SU-DHL-6 (cell line): ENCODE data around the gene HP.

Experiments
- H2AFZ ChIP-seq: fragments of 200-600 bp; sonication (generic); 2 replicates; pipeline ENCODE4 v1.6.1; 2014; ENCODE audit warnings: low read depth, mild to moderate bottlenecking, moderate library complexity, mixed read lengths, antibody characterized with exemption, low read length; ENCODE audit not compliant: severe bottlenecking
- H3F3A ChIP-seq: fragments of 200-600 bp; shearing (Covaris generic); 2 replicates; pipeline ENCODE4 v1.6.0; 2016; ENCODE audit warnings: antibody characterized with exemption, mild to moderate bottlenecking; ENCODE audit not compliant: insufficient read depth
- H3K27ac ChIP-seq: fragments of 200-600 bp; sonication (generic); 2 replicates; pipeline ENCODE4 v1.5.1; 2016; ENCODE audit warnings: low read depth, mild to moderate bottlenecking, low read length, moderate library complexity, mixed read lengths
- H3K27me3 ChIP-seq: fragments of 200-600 bp; sonication (generic), shearing (Covaris generic); 2 replicates; pipeline ENCODE4 v1.6.0; 2014; ENCODE audit warnings: mild to moderate bottlenecking, low read length
- H3K36me3 ChIP-seq: fragments of 200-600 bp; sonication (generic); 2 replicates; pipeline ENCODE4 v1.6.1; 2014; ENCODE audit warnings: mild to moderate bottlenecking, low read length, mixed read lengths
- H3K4me2 ChIP-seq: fragments of 300-600, 200-600 bp; shearing (Covaris generic), sonication (generic); 2 replicates; pipeline ENCODE4 v1.6.0; 2014; ENCODE audit warnings: low read length, low read depth, mild to moderate bottlenecking; ENCODE audit not compliant: poor library complexity, severe bottlenecking
- H3K4me3 ChIP-seq: fragments of 200-600 bp; sonication (generic); 2 replicates; pipeline ENCODE4 v1.5.1; 2014; ENCODE audit warnings: antibody characterized with exemption, low read length, mild to moderate bottlenecking, mixed read lengths; ENCODE audit not compliant: insufficient read depth, poor library complexity, severe bottlenecking
- H3K79me2 ChIP-seq: fragments of 200-600 bp; sonication (generic); 2 replicates; pipeline ENCODE4 v1.6.1; 2014; ENCODE audit warnings: mild to moderate bottlenecking, low read length, moderate library complexity; ENCODE audit not compliant: insufficient read depth
- H3K9ac ChIP-seq: fragments of 200-600 bp; sonication (generic); 2 replicates; pipeline ENCODE4 v1.7.0; 2014; ENCODE audit warnings: mild to moderate bottlenecking, low read length
- H3K9me2 ChIP-seq: fragments of 200-600 bp; sonication (generic); replicated peaks from 2 replicates; pipeline ENCODE4 v1.6.1; 2014; ENCODE audit warnings: low read length; ENCODE audit not compliant: insufficient read depth
- H3K9me3 ChIP-seq: fragments of 200-600 bp; sonication (generic); 2 replicates; pipeline ENCODE4 v1.6.1; 2014; ENCODE audit warnings: low read length, mixed read lengths; ENCODE audit not compliant: insufficient read depth
- H4K20me1 ChIP-seq: fragments of 200-600 bp; sonication (generic); 2 replicates; pipeline ENCODE4 v1.6.1; 2014; ENCODE audit warnings: low read depth, mild to moderate bottlenecking, antibody characterized with exemption, low read length, moderate library complexity, mixed read lengths
- CTCF ChIP-seq: fragments of 200-600 bp; sonication (generic); IDR thresholded peaks from one replicate; pipeline ENCODE4 v1.5.1; 2017; ENCODE audit warnings: antibody characterized with exemption, mild to moderate bottlenecking, low read length, moderate library complexity; ENCODE audit not compliant: insufficient read depth, poor library complexity, severe bottlenecking
- EZH2phosphoT487 ChIP-seq: fragments of 200-600 bp; sonication (generic), shearing (Covaris generic); conservative IDR thresholded peaks from 2 replicates; pipeline ENCODE4 v1.6.1; 2018; ENCODE audit warnings: mild to moderate bottlenecking, antibody characterized with exemption, low read length, moderate library complexity, mixed read lengths

HP gene

DNA sequence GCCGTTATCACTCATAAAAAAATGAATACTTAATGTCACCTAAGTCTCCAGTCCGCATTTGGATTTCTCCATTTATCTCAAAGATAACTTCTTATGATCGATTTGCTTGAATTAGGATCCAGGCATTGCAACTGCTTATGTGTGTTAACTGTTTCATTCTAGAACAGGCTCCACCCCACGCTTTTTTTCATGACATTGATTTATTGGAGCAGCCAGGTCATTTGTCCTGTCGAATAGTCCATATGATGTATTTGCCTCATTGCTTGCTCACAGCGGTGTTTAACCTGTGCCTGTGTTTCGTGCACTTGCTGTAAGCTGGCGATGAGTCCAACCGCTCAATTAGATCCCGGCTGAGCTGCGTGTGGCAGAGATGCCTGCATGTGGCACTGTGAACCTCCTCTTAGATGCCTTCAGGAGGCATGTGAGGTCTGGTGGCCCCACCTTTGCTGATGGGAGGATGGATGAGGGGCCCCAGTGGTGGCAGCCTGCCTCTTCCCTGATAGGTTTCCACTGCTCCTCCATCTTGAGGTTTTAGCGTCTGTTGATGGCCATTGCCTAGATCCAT is 55.7 kb downstream of the HP start:
- Histone ChIP-seq H3K4me3 (no peak overlapping the region), H4K20me1 (no peaks in the 10 kb centered on the region), H3F3A (no peaks in the 10 kb centered on the region), H3K4me2 (no peak overlapping the region), H3K27ac (no peak overlapping the region), H3K9ac (no peak overlapping the region), H3K9me3 (no peaks in the 10 kb centered on the region), H3K27me3 (no peaks in the 10 kb centered on the region), H3K36me3 (peaks cover 2% of the 10 kb centered on the region; the same call in 1 of the 2 replicates), H2AFZ (no peak overlapping the region), H3K9me2 (no peaks in the 10 kb centered on the region), H3K79me2 (no peaks in the 10 kb centered on the region)
- TF ChIP-seq CTCF (no peak), EZH2phosphoT487 (no peak)
